Colonic mucosa (tissue), 4 donors: Measurements from ENCODE around the gene GYS2. TPM values are rescaled to one million over a fixed set of nuclear protein-coding genes. Genes with fewer than 3 reads are reported as not detected.

Source experiments
- DNase-seq: peaks from one replicate; pipeline ENCODE4 v3.0.0-alpha.2; 2020
- H3K27ac ChIP-seq: fragments of 200-600 bp; one replicate; pipeline ENCODE4 v1.8.0; 2021
- H3K27me3 ChIP-seq: fragments of 200-600 bp; one replicate; pipeline ENCODE4 v1.8.0; 2021
- H3K36me3 ChIP-seq: fragments of 200-600 bp; one replicate; pipeline ENCODE4 v1.8.0; 2021
- H3K4me1 ChIP-seq: fragments of 200-600 bp; one replicate; pipeline ENCODE4 v1.8.0; 2021; ENCODE audit warnings: mild to moderate bottlenecking
- H3K4me3 ChIP-seq: fragments of 200-600 bp; one replicate; pipeline ENCODE4 v1.8.0; 2021
- H3K9ac ChIP-seq, 2 donors: one replicate each; pipeline ENCODE4 v1.7.0; 2013; ENCODE audit warnings: control low read depth in 2 of 2, low read depth in 2 of 2, low read length in 2 of 2
- H3K9me3 ChIP-seq: fragments of 200-600 bp; one replicate; pipeline ENCODE4 v1.8.0; 2021
- CTCF ChIP-seq: fragments of 200-600 bp; IDR thresholded peaks from one replicate; pipeline ENCODE4 v1.8.0; 2022; ENCODE audit warnings: antibody characterized with exemption, mild to moderate bottlenecking
- intact Hi-C: fragments of 100-400 bp; cut with DNase I; formaldehyde crosslinking; loops from one replicate; pipeline ENCODE4 v1.14.1; 2022
- total RNA-seq, 2 donors: library from RNA; stranded (reverse); fragmentation: NEBNext Ultra II Directional in 1 of 2; extraction: Animal tissue kit (Norgen Biotek cat#: 25700) in 1 of 2; gene quantifications; one replicate each; pipeline ENCODE4 v1.2.1, GENCODE V29; 2021
- donor health status: healthy.
- donor health status: DM: no; HTN: no; CAD: no.
- donor health status: DM: no; HTN: no; CAD: no.

Gene GYS2
- total RNA-seq, 2 donors from 2014 or later, result not detected

DNA sequence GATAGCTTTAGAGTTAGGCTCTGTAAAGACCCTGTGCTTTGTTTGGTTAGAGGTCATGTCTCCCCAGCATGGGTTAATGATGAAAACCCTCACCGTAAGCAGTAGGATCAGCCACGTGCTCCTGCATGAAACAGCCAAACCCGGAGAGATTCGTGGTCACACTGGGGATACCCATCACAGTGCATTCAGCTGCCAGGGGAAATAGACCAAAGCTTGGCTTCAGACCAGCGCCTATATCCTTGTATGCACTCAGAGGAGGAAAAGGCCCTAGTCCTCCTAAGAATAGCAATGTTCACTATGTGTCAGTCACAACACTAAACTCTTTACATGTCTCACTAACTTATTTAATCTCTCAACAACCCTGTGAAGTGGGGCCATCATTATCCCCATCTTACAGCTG is 62.2 kb downstream of the GYS2 start:
- Histone ChIP-seq H3K27ac (no peak overlapping the region), H3K9me3 (no peaks in the 10 kb centered on the region), H3K9ac (no peak overlapping the region), H3K4me1 (no peaks in the 10 kb centered on the region), H3K27me3 (no peaks in the 10 kb centered on the region), H3K36me3 (no peaks in the 10 kb centered on the region), H3K4me3 (no peak overlapping the region)
- intact Hi-C loops, result no loop called here
- DNase-seq, result no peak
- TF ChIP-seq CTCF, result no peak

DNA sequence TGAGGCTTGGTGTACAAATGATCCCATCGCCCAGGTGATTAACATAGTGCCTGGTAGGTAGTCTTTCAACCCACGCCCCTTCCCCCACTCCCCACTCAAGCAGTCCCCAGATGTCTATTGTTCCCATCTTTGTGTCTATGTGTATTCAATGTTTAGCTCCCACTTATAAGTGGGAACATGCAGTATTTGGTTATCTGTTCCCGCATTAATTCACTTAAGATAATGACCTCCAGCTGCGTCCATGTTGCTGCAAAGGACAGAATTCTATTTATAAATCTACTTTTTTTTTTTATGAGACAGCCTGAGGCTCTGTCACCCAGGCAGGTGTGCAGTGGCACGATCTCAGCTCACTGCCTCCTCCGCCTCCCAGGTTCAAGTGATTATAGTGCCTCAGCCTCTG is 62.9 kb downstream of the GYS2 start:
- Histone ChIP-seq H3K36me3 (no peaks in the 10 kb centered on the region), H3K9me3 (no peaks in the 10 kb centered on the region), H3K4me3 (no peak overlapping the region), H3K9ac (no peak overlapping the region), H3K27ac (no peak overlapping the region), H3K27me3 (no peaks in the 10 kb centered on the region), H3K4me1 (no peaks in the 10 kb centered on the region)
- intact Hi-C loops, result no loop called here
- TF ChIP-seq CTCF, result no peak
- no peak for DNase-seq

DNA sequence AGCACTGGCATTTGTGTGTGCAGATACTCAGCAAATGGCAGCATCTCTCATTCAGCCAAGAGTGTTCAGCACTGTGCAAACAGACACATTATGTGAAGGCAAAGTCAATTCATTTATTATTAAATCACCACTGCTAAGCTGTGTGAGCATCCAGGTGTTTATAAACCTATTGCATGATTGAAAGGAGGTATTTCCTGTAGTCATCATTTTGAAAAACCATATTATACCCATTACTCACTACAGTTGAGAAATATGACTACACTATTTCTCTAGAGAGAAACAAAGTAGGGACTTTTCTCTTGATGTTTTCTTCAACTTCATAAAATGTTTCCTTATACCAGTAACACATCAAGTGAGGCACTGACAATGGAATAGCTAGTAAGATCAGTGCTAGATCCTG is 64.8 kb downstream of the GYS2 start:
- H3K9ac ChIP-seq, result no peak overlapping the region
- no peaks in the 10 kb centered on the region for H3K27me3 ChIP-seq
- H3K4me3 ChIP-seq, result no peak overlapping the region
- H3K9me3 ChIP-seq, result no peaks in the 10 kb centered on the region
- intact Hi-C loops, result no loop called here
- no peak for TF ChIP-seq CTCF
- no peaks in the 10 kb centered on the region for H3K36me3 ChIP-seq
- H3K27ac ChIP-seq, result no peak overlapping the region
- no peak for DNase-seq
- no peaks in the 10 kb centered on the region for H3K4me1 ChIP-seq

GRCh38 chr12:21538061-21538653 is 66.5 kb downstream of the GYS2 start:
- H3K27ac ChIP-seq, result no peak overlapping the region
- intact Hi-C loops, result no loop called here
- no peaks in the 10 kb centered on the region for H3K9me3 ChIP-seq
- no peaks in the 10 kb centered on the region for H3K36me3 ChIP-seq
- H3K9ac ChIP-seq, result no peak overlapping the region
- H3K4me1 ChIP-seq, result no peaks in the 10 kb centered on the region
- TF ChIP-seq CTCF, result no peak
- H3K4me3 ChIP-seq, result no peak overlapping the region
- DNase-seq, result no peak
- H3K27me3 ChIP-seq, result no peaks in the 10 kb centered on the region

GRCh38 chr12:21529456-21529855 is 75.2 kb downstream of the GYS2 start:
- intact Hi-C loops, result no loop called here
- H3K9me3 ChIP-seq, result no peaks in the 10 kb centered on the region
- H3K4me3 ChIP-seq, result no peak overlapping the region
- DNase-seq, result no peak
- no peak for TF ChIP-seq CTCF
- H3K9ac ChIP-seq, result no peak overlapping the region
- H3K4me1 ChIP-seq, result no peaks in the 10 kb centered on the region
- H3K27ac ChIP-seq, result no peak overlapping the region
- H3K36me3 ChIP-seq, result no peaks in the 10 kb centered on the region
- peaks cover 17% of the 10 kb centered on the region for H3K27me3 ChIP-seq
